Erythroblast (primary cell): ENCODE data around the gene TSPAN32.

ENCODE experiments used
- GATA1 ChIP-seq: IDR thresholded peaks from 2 replicates; pipeline ENCODE4 v1.6.1; 2011; ENCODE audit warnings: low read depth, mild to moderate bottlenecking, control low read depth, low read length, moderate library complexity
- POLR2A ChIP-seq: IDR thresholded peaks from 2 replicates; pipeline ENCODE4 v1.6.1; 2011; ENCODE audit warnings: mild to moderate bottlenecking, low read length

- TF ChIP-seq GATA1 (no peak), POLR2A (no peak)
Observed at GRCh38 chr11:2318707-2319106, 16.9 kb downstream of the TSPAN32 start.
